Activated T-cell treated with anti-CD3 and anti-CD28 coated beads, Interleukin-2, amount 50 U/mL, for 4 hours (primary cell): ENCODE results near the gene FBN1. TPM values are rescaled to one million over a fixed set of nuclear protein-coding genes. Genes with fewer than 3 reads are reported as not detected.

ENCODE experiments used
- ATAC-seq, 2 donors: fragments of 200-7000 bp; cut with Tn5 transposase; one replicate each; pipeline ENCODE4 v1.10.0; 2021
- DNase-seq: peaks from one replicate; pipeline ENCODE4 v3.0.0-alpha.2; 2020
- H3K27me3 Mint-ChIP-seq: one replicate; pipeline ENCODE4 v1.8.0; 2021; ENCODE audit warnings: low read depth, mixed read lengths
- H3K36me3 Mint-ChIP-seq: one replicate; pipeline ENCODE4 v1.8.0; 2022; ENCODE audit warnings: mixed read lengths; ENCODE audit not compliant: insufficient read depth
- H3K4me1 Mint-ChIP-seq: one replicate; pipeline ENCODE4 v1.8.0; 2021; ENCODE audit warnings: low read depth, mixed read lengths
- H3K4me3 Mint-ChIP-seq: one replicate; pipeline ENCODE4 v1.8.0; 2021; ENCODE audit warnings: mild to moderate bottlenecking, moderate library complexity, mixed read lengths
- H3K9me3 Mint-ChIP-seq: one replicate; pipeline ENCODE4 v1.8.0; 2021; ENCODE audit warnings: mixed read lengths
- total RNA-seq, 3 donors: library from RNA; stranded (reverse); gene quantifications; one replicate each; pipeline ENCODE4 v1.2.1, GENCODE V29; 2021

The FBN1 gene
- total RNA-seq, 3 donors from 2014 or later = 0.22 to 0.38 (median 0.24) TPM

DNA sequence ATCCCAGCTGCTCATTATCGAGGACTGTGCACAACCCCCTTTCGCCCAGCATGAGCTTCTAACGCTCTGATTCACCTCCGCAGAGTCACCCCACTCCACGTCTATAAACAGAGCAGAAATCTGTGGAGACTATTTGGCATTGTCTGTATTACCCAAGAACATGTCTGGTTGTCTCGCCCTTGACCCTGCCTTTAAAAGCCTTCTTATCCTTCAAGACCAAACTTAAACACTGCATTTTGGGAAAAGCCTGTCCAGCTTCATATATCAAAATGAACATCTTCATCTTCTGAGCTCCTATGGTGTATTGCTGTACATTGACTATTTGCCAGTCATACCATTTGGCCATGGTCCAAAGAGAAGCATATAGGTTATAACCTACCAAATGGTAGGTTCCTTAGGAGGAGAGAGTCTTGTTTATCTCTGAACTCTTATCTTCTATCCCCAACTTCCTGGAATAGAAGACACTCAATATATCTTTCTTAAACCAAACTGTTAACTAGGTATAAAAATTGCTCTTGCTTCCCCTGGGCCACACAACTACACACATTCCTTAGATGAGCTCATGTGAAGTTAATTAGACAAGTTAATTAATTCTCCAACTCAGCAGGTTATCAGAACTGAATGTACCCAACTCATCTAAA is 90.1 kb downstream of the FBN1 start:
- peaks cover 3% of the 10 kb centered on the region for H3K27me3 Mint-ChIP-seq
- DNase-seq (no peak), ATAC-seq (no peak)
- H3K36me3 Mint-ChIP-seq = no peaks in the 10 kb centered on the region
- H3K4me1 Mint-ChIP-seq = no peaks in the 10 kb centered on the region
- no peaks in the 10 kb centered on the region for H3K9me3 Mint-ChIP-seq
- H3K4me3 Mint-ChIP-seq = no peak overlapping the region

- Mint-ChIP-seq H3K36me3 (no peaks in the 10 kb centered on the region), H3K27me3 (peaks cover 3% of the 10 kb centered on the region)
These were observed 91.4 kb downstream of the FBN1 start for GRCh38 chr15:48554112-48554511.

GRCh38 chr15:48553559-48553958 is 92.0 kb downstream of the FBN1 start:
- ATAC-seq = no peak
- H3K9me3 Mint-ChIP-seq = no peaks in the 10 kb centered on the region
- DNase-seq = no peak
- H3K4me3 Mint-ChIP-seq = no peak overlapping the region
- no peaks in the 10 kb centered on the region for H3K4me1 Mint-ChIP-seq
- H3K36me3 Mint-ChIP-seq = no peaks in the 10 kb centered on the region
- H3K27me3 Mint-ChIP-seq = peaks cover 3% of the 10 kb centered on the region

More at GRCh38 chr15:48554112-48554511, 91.4 kb downstream of the FBN1 start:
- DNase-seq (no peak), ATAC-seq (no peak)
- Mint-ChIP-seq H3K9me3 (no peaks in the 10 kb centered on the region), H3K4me1 (no peaks in the 10 kb centered on the region), H3K4me3 (no peak overlapping the region)

DNA sequence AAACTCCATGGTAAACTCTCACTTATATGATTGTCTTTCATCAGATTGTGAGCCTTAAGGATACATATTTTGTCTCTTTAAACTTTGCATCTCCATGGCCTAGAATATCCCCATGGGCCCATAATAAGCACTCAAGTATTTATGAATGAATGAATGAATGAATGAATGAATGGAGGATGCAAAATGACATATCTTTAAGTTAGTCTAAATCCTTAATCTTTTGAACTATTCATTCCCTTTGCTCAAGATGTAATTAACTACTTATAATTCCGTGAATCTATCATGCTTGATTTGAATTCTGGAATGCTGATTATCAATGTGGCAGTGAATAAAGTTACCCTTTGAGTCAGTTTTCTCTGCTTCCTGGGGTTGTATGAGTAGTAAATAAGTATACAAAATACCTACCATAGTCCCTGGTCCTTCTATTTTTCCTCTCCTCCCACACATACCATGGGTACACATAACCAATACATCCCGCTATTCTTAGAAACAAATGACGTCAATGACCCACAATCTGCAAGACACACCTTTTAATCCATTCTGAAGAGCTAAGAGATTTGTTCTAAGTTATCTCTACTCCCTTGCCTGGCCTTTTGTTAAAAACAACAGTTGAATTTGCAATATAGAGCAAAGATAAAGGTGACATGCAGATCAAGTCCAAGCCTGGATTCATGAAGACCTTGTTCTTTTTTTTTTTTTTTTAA is 94.5 kb downstream of the FBN1 start:
- no peaks in the 10 kb centered on the region for H3K36me3 Mint-ChIP-seq
- no peak for ATAC-seq
- no peak overlapping the region for H3K4me3 Mint-ChIP-seq
- H3K4me1 Mint-ChIP-seq = no peaks in the 10 kb centered on the region
- DNase-seq = no peak
- peaks cover 3% of the 10 kb centered on the region for H3K27me3 Mint-ChIP-seq
- no peaks in the 10 kb centered on the region for H3K9me3 Mint-ChIP-seq

DNA sequence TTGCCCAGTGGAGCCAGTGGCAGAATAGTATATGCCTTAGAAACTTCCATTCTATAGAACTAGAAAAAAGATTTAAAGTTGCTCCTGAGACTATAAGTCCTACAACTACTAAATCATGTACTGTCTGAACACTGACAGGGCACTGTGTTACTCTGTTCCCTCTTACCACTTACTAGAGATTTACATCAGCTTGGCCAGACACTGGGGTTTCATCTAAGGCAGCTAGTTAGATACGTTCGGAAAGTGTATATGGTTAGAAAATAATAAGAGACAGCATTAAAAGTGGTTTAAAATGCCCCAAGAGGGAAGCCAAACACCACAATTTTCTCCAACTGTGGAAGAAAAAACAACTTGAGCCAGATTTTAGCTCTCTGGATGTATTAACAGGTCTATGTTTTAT is 97.1 kb downstream of the FBN1 start:
- Mint-ChIP-seq H3K4me1 (no peaks in the 10 kb centered on the region), H3K9me3 (no peaks in the 10 kb centered on the region), H3K27me3 (no peaks in the 10 kb centered on the region), H3K4me3 (no peak overlapping the region), H3K36me3 (no peaks in the 10 kb centered on the region)
- ATAC-seq (no peak), DNase-seq (no peak)

DNA sequence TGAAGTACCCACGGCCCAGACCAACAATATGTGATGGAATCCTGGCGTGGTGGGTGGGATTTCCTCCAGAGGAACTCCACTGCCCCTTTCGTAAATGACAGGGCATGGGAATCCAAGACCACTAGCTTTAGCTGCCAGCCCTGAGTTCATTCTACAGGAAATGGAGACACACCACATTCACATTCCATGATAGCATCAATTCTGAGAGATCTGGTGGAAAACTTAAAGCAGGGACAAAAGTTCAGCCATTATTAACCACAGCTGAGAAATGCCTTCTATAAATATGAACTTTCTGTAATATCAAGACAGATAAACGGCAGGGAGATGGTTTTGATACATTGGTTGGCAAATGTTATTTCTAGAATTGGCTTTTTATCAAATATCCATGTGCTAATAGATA is 98.2 kb downstream of the FBN1 start:
- ATAC-seq = no peak
- H3K36me3 Mint-ChIP-seq = no peaks in the 10 kb centered on the region
- no peaks in the 10 kb centered on the region for H3K4me1 Mint-ChIP-seq
- no peaks in the 10 kb centered on the region for H3K9me3 Mint-ChIP-seq
- DNase-seq = no peak
- H3K27me3 Mint-ChIP-seq = no peaks in the 10 kb centered on the region
- no peak overlapping the region for H3K4me3 Mint-ChIP-seq

DNA sequence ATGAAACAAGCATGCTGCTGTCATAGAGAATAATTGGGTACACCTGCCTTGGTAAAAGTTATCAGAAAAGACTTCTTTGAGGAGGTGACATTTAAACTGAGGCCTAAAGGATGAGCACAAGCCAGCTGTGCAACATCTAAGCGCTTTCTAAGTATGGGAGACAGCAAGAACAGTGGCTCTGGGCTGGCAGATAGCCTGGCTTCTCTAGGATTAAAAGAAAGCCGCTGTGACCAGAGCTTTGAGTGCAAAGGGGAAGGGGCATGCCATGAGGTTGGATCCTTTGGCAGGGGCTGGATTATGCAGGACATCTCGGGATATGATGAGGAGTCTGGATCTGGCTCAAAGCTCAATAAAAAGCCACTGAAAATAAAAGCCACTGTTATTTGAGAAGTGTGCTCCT is 99.2 kb downstream of the FBN1 start:
- H3K36me3 Mint-ChIP-seq = no peaks in the 10 kb centered on the region
- no peak overlapping the region for H3K4me3 Mint-ChIP-seq
- ATAC-seq (no peak), DNase-seq (no peak)
- no peaks in the 10 kb centered on the region for H3K27me3 Mint-ChIP-seq
- H3K9me3 Mint-ChIP-seq = no peaks in the 10 kb centered on the region
- no peaks in the 10 kb centered on the region for H3K4me1 Mint-ChIP-seq

- Mint-ChIP-seq H3K4me1 (no peaks in the 10 kb centered on the region), H3K4me3 (no peak overlapping the region), H3K9me3 (no peaks in the 10 kb centered on the region), H3K36me3 (no peaks in the 10 kb centered on the region), H3K27me3 (no peaks in the 10 kb centered on the region)
- DNase-seq (no peak), ATAC-seq (no peak)
These were observed 100.7 kb downstream of the FBN1 start for GRCh38 chr15:48544778-48545177.

- no peak overlapping the region for H3K4me3 Mint-ChIP-seq
- ATAC-seq = no peak
These were observed 103.9 kb downstream of the FBN1 start for GRCh38 chr15:48541341-48542278.

GRCh38 chr15:48540756-48541155 is 104.8 kb downstream of the FBN1 start:
- no peaks in the 10 kb centered on the region for H3K36me3 Mint-ChIP-seq
- H3K27me3 Mint-ChIP-seq = peaks cover 2% of the 10 kb centered on the region
- DNase-seq = no peak
- H3K4me1 Mint-ChIP-seq = no peaks in the 10 kb centered on the region
- no peak overlapping the region for H3K4me3 Mint-ChIP-seq
- ATAC-seq = no peak
- no peaks in the 10 kb centered on the region for H3K9me3 Mint-ChIP-seq

More at GRCh38 chr15:48541341-48542278, 103.9 kb downstream of the FBN1 start:
- Mint-ChIP-seq H3K9me3 (no peaks in the 10 kb centered on the region), H3K36me3 (no peaks in the 10 kb centered on the region), H3K27me3 (peaks cover 2% of the 10 kb centered on the region), H3K4me1 (no peaks in the 10 kb centered on the region)
- DNase-seq = no peak

- no peak overlapping the region for H3K4me3 Mint-ChIP-seq
These were observed 106.6 kb downstream of the FBN1 start for GRCh38 chr15:48538941-48539340.

GRCh38 chr15:48537271-48538113 is 108.0 kb downstream of the FBN1 start:
- no peaks in the 10 kb centered on the region for H3K9me3 Mint-ChIP-seq
- no peak for ATAC-seq
- no peaks in the 10 kb centered on the region for H3K4me1 Mint-ChIP-seq
- no peaks in the 10 kb centered on the region for H3K36me3 Mint-ChIP-seq
- H3K27me3 Mint-ChIP-seq = peaks cover 2% of the 10 kb centered on the region
- no peak overlapping the region for H3K4me3 Mint-ChIP-seq
- no peak for DNase-seq

More at GRCh38 chr15:48538941-48539340, 106.6 kb downstream of the FBN1 start:
- Mint-ChIP-seq H3K4me1 (no peaks in the 10 kb centered on the region), H3K36me3 (no peaks in the 10 kb centered on the region), H3K9me3 (no peaks in the 10 kb centered on the region), H3K27me3 (peaks cover 2% of the 10 kb centered on the region)
- ATAC-seq (no peak), DNase-seq (no peak)

DNA sequence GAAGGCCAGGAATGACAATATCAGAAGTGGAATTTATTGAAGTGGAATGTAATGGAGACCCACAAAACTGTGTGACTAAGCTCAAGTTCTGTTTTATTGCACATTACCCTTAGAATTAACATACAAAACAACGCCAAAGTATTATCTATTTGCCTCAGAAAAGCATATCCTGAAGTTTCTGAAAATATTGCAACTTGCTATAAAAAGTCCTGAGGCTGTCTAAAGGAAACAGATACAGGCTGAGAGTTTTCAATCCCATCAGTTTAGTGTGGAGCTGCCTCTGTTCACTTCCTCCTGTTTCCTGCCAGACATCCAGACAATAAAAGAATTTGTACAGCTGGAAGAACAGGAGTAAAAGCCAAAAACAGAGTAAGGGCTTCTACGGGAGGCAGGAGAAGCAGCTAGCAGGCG is 108.8 kb downstream of the FBN1 start:
- Mint-ChIP-seq H3K36me3 (no peaks in the 10 kb centered on the region), H3K4me3 (no peak overlapping the region), H3K27me3 (peaks cover 2% of the 10 kb centered on the region), H3K9me3 (no peaks in the 10 kb centered on the region), H3K4me1 (no peaks in the 10 kb centered on the region)
- no peak for ATAC-seq
- DNase-seq = no peak

GRCh38 chr15:48533982-48534381 is 111.5 kb downstream of the FBN1 start:
- ATAC-seq (no peak), DNase-seq (no peak)
- H3K4me3 Mint-ChIP-seq = no peak overlapping the region
- no peaks in the 10 kb centered on the region for H3K9me3 Mint-ChIP-seq
- peaks cover under 1% of the 10 kb centered on the region for H3K27me3 Mint-ChIP-seq
- no peaks in the 10 kb centered on the region for H3K36me3 Mint-ChIP-seq
- H3K4me1 Mint-ChIP-seq = no peaks in the 10 kb centered on the region
